ENCODE results near the gene FN3KRP.
"Not testable (repeated sequence)": the region's sequence is repeated elsewhere in the genome, so short reads cannot be mapped to it uniquely, and the experiment has no call there.

DNA sequence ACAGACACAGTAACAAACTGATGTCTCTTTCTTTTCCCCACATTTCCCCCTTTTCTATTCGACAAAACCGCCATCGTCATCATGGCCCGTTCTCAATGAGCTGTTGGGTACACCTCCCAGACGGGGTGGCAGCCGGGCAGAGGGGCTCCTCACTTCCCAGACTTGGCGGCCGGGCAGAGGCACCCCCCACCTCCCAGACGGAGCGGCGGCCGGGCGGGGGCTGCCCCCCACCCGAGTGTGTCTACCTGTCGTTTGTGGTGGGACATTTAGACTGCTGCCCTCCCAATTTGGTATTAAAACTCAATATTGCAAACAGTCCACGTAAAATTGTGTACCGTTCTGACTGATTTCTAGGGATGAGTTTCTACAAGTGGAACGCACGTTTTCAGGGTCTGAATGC, 58.0 kb downstream of the FN3KRP start:
- TF ChIP-seq, protein P1, sequence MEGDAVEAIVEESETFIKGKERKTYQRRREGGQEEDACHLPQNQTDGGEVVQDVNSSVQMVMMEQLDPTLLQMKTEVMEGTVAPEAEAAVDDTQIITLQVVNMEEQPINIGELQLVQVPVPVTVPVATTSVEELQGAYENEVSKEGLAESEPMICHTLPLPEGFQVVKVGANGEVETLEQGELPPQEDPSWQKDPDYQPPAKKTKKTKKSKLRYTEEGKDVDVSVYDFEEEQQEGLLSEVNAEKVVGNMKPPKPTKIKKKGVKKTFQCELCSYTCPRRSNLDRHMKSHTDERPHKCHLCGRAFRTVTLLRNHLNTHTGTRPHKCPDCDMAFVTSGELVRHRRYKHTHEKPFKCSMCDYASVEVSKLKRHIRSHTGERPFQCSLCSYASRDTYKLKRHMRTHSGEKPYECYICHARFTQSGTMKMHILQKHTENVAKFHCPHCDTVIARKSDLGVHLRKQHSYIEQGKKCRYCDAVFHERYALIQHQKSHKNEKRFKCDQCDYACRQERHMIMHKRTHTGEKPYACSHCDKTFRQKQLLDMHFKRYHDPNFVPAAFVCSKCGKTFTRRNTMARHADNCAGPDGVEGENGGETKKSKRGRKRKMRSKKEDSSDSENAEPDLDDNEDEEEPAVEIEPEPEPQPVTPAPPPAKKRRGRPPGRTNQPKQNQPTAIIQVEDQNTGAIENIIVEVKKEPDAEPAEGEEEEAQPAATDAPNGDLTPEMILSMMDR (IDR thresholded peaks at IDR 0.05): not testable (repeated sequence)
- TF ChIP-seq POLR2A (IDR thresholded peaks at IDR 0.05): not testable (repeated sequence)

All from transverse colon (tissue), 3 donors.